Stimulated activated CD8-positive, alpha-beta memory T cell treated with anti-CD3 and anti-CD28 coated beads, Interleukin-2, amount 100 ng/mL, for 48 hours (primary cell): ENCODE data around the gene GNB3.
A peak's percentile ranks its signal among the peaks of the same experiment; 100 is the strongest.
"Not testable (repeated sequence)": the region's sequence is repeated elsewhere in the genome, so short reads cannot be mapped to it uniquely, and the experiment has no call there.

Experiments used
- DNase-seq, 2 donors: peaks; one replicate each; pipeline ENCODE4 v3.0.0-alpha.2; 2020; ENCODE audit warnings: low read depth in 2 of 2

GNB3 gene

GRCh38 chr12:6860116-6860515 is 19.4 kb downstream of the GNB3 start:
- DNase-seq: no peak

- DNase-seq: no peak
These were observed 20.2 kb downstream of the GNB3 start for GRCh38 chr12:6860942-6861341.

- DNase-seq: no peak
These were observed 20.7 kb downstream of the GNB3 start for GRCh38 chr12:6861391-6861790.

- DNase-seq: no peak
These were observed 22.3 kb downstream of the GNB3 start for GRCh38 chr12:6863033-6863432.

- DNase-seq: no peak
These were observed 23.0 kb downstream of the GNB3 start for GRCh38 chr12:6863586-6864321.

GRCh38 chr12:6865307-6865706 is 24.6 kb downstream of the GNB3 start:
- DNase-seq: not testable (repeated sequence)

- DNase-seq: no peak
These were observed 25.6 kb downstream of the GNB3 start for GRCh38 chr12:6866163-6866919.

GRCh38 chr12:6866920-6867412 is 26.2 kb downstream of the GNB3 start:
- no peak for DNase-seq

- DNase-seq: peak; percentile 71 to 74
These were observed 26.9 kb downstream of the GNB3 start, which contains the start of gene TPI1 for GRCh38 chr12:6867413-6868210. Gene TPI1 (plus strand): TSS chr12:6867531. CDS start chr12:6867567, 36 bp downstream.

- no peak for DNase-seq
These were observed 27.7 kb downstream of the GNB3 start for GRCh38 chr12:6868211-6869048.

GRCh38 chr12:6869049-6870021 is 28.6 kb downstream of the GNB3 start:
- peak; percentile 61 to 77 for DNase-seq

GRCh38 chr12:6870304-6870703 is 29.6 kb downstream of the GNB3 start:
- DNase-seq: not testable (repeated sequence)

- DNase-seq: peak; percentile 36 to 37
These were observed 30.6 kb downstream of the GNB3 start for GRCh38 chr12:6871052-6871957.

- peak; percentile 81 to 86 for DNase-seq
These were observed 31.6 kb downstream of the GNB3 start for GRCh38 chr12:6872073-6873048.

- peak; percentile 100 for DNase-seq
These were observed 32.6 kb downstream of the GNB3 start, which contains the start of gene SPSB2 for GRCh38 chr12:6873094-6874014. Gene SPSB2 (minus strand): TSS chr12:6873303. CDS start chr12:6872901, 402 bp downstream.

- not testable (repeated sequence) for DNase-seq
These were observed 33.3 kb downstream of the GNB3 start for GRCh38 chr12:6874015-6874368.
